Panc1 (cell line): Measurements from ENCODE around the gene TTC9C. TPM values are rescaled to one million over a fixed set of nuclear protein-coding genes. Genes with fewer than 3 reads are reported as not detected.
A peak's percentile ranks its signal among the peaks of the same experiment; 100 is the strongest.
"Not testable (repeated sequence)": the region's sequence is repeated elsewhere in the genome, so short reads cannot be mapped to it uniquely, and the experiment has no call there.

Experiments used
- ATAC-seq: fragments of 200-7000 bp; cut with Tn5 transposase; 2 replicates; pipeline ENCODE4 v1.9.1; 2020; ENCODE audit warnings: mild to moderate bottlenecking, moderate library complexity
- BruUV-seq: library from RNA; stranded (reverse); fragments of 400-500 nt; replicated peaks from 2 replicates; lab custom pipeline; 2021; lab: Mats Ljungman, UMichigan
- CTCF ChIA-PET: fragments of 300-600 bp; sonication (Branson Sonifier 250); formaldehyde crosslinking; loops from one replicate; lab custom pipeline; 2022; ENCODE audit warnings: antibody characterized with exemption; lab: Charles Lee
- POLR2A ChIA-PET: fragments of 300-600 bp; sonication (Branson Sonifier 250); formaldehyde crosslinking; loops from one replicate; lab custom pipeline; 2022; ENCODE audit warnings: antibody characterized with exemption; lab: Charles Lee
- DNase-seq: peaks from one replicate; pipeline ENCODE4 v3.0.0-alpha.2; 2010; ENCODE audit warnings: low read depth, low spot score
- H3K27ac ChIP-seq: 2 replicates; pipeline ENCODE4 v1.5.1; 2011; ENCODE audit warnings: mild to moderate bottlenecking, low read length, inconsistent platforms
- H3K27me3 ChIP-seq: fragments of 200-500 bp; sonication (Bioruptor generic); 2 replicates; pipeline ENCODE4 v1.6.0; 2014; ENCODE audit warnings: low read length, inconsistent platforms; ENCODE audit not compliant: control insufficient read depth, insufficient read depth
- H3K36me3 ChIP-seq: fragments of 200-500 bp; sonication (Bioruptor generic); 2 replicates; pipeline ENCODE4 v1.5.1; 2014; ENCODE audit warnings: inconsistent platforms, mild to moderate bottlenecking, low read length, moderate library complexity; ENCODE audit not compliant: control insufficient read depth, insufficient read depth
- H3K4me1 ChIP-seq: 2 replicates; pipeline ENCODE4 v1.5.1; 2011; ENCODE audit warnings: inconsistent platforms, mild to moderate bottlenecking, low read length, moderate library complexity; ENCODE audit not compliant: control insufficient read depth, insufficient read depth
- H3K4me3 ChIP-seq, 2 experiments: 2 replicates each; pipeline ENCODE4 v1.5.1; 2011 to 2012; ENCODE audit warnings: low read depth in 2 of 2, low read length in 2 of 2, mild to moderate bottlenecking in 2 of 2, inconsistent platforms in 1 of 2, moderate library complexity in 1 of 2
- H3K9me3 ChIP-seq: fragments of 200-500 bp; sonication (Bioruptor generic); 2 replicates; pipeline ENCODE4 v1.5.1; 2014; ENCODE audit warnings: low read depth, mild to moderate bottlenecking, inconsistent platforms, low read length, moderate library complexity; ENCODE audit not compliant: control insufficient read depth, insufficient read depth
- CTCF ChIP-seq: fragments of 450-650 bp; IDR thresholded peaks from 2 replicates; pipeline ENCODE4 v1.5.1; 2017; ENCODE audit warnings: mild to moderate bottlenecking
- POLR2AphosphoS5 ChIP-seq: IDR thresholded peaks from 2 replicates; pipeline ENCODE4 v1.6.1; 2012; ENCODE audit warnings: mild to moderate bottlenecking, low read depth, low read length, moderate library complexity
- SIN3A ChIP-seq: IDR thresholded peaks from 2 replicates; pipeline ENCODE4 v1.6.1; 2012; ENCODE audit warnings: low read depth, mild to moderate bottlenecking, low read length, moderate library complexity, borderline replicate concordance; ENCODE audit not compliant: insufficient read depth
- TCF7L2 ChIP-seq: IDR thresholded peaks from 2 replicates; pipeline ENCODE4 v1.6.1; 2011; ENCODE audit warnings: mild to moderate bottlenecking, low read depth, low read length, inconsistent platforms
- in situ Hi-C: cut with HindIII; loops from 2 replicates; pipeline ENCODE4 v1.10.0; 2016; ENCODE audit warnings: low sequenced_read_pairs, low pct_unique_long_range_greater_than_20kb
- intact Hi-C: fragments of 100-400 bp; cut with micrococcal nuclease; formaldehyde crosslinking; loops from one replicate; pipeline ENCODE4 v1.10.0; 2022; ENCODE audit not compliant: unreplicated experiment
- total RNA-seq: library from RNA; stranded (reverse); gene quantifications from one replicate; pipeline ENCODE4 v1.2.1, GENCODE V29; 2021; ENCODE audit not compliant: unreplicated experiment
- TF ChIP-seq, protein P1 (sequence below), 2 experiments: IDR thresholded peaks; 2 replicates each; pipeline ENCODE4 v1.6.1; 2011 to 2012; ENCODE audit warnings: low read depth in 2 of 2, control low read depth in 1 of 2, low read length in 1 of 2, mild to moderate bottlenecking in 1 of 2, moderate library complexity in 1 of 2; ENCODE audit not compliant: insufficient read depth in 1 of 2

TTC9C gene
- total RNA-seq, 1 experiment from 2014 or later = 39.4 TPM

- Histone ChIP-seq H3K27ac (peak overlapping the region; percentile 99), H3K4me3 (peak overlapping the region; percentile 68 to 100), H3K36me3 (peaks cover 23% of the 10 kb centered on the region), H3K27me3 (no peaks in the 10 kb centered on the region), H3K9me3 (no peaks in the 10 kb centered on the region), H3K4me1 (peaks cover 9% of the 10 kb centered on the region)
- ATAC-seq = peak; percentile 80
- intact Hi-C loops = no loop called here
- POLR2A ChIA-PET = interaction anchor here (0.6 to 2.4 kb wide), 4 partner anchors 16 to 63 kb away, joined by 4 to 7 read pairs (median 6); partner anchors contain the start of genes C11orf98, CSKMT, TAF6L and ZBTB3
- in situ Hi-C loops = no loop called here
- TF ChIP-seq SIN3A (no peak), TCF7L2 (no peak), CTCF (no peak), POLR2AphosphoS5 (no peak)
- TF ChIP-seq, protein P1, sequence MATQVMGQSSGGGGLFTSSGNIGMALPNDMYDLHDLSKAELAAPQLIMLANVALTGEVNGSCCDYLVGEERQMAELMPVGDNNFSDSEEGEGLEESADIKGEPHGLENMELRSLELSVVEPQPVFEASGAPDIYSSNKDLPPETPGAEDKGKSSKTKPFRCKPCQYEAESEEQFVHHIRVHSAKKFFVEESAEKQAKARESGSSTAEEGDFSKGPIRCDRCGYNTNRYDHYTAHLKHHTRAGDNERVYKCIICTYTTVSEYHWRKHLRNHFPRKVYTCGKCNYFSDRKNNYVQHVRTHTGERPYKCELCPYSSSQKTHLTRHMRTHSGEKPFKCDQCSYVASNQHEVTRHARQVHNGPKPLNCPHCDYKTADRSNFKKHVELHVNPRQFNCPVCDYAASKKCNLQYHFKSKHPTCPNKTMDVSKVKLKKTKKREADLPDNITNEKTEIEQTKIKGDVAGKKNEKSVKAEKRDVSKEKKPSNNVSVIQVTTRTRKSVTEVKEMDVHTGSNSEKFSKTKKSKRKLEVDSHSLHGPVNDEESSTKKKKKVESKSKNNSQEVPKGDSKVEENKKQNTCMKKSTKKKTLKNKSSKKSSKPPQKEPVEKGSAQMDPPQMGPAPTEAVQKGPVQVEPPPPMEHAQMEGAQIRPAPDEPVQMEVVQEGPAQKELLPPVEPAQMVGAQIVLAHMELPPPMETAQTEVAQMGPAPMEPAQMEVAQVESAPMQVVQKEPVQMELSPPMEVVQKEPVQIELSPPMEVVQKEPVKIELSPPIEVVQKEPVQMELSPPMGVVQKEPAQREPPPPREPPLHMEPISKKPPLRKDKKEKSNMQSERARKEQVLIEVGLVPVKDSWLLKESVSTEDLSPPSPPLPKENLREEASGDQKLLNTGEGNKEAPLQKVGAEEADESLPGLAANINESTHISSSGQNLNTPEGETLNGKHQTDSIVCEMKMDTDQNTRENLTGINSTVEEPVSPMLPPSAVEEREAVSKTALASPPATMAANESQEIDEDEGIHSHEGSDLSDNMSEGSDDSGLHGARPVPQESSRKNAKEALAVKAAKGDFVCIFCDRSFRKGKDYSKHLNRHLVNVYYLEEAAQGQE (IDR thresholded peaks at IDR 0.05; ENCODE audit: insufficient read depth in 1 of 2, low read depth in 2 of 2, low read length in 1 of 2) = no peak
- CTCF ChIA-PET = interaction anchor here (0.6 to 0.9 kb wide), 3 partner anchors 43 to 140 kb away, joined by 4 to 6 read pairs (median 4); partner anchors contain the start of gene TAF6L
- DNase-seq = peak; percentile 88
- no TSS peak for BruUV-seq
These were observed 465 bp upstream of the TTC9C start for GRCh38 chr11:62727872-62728170.

DNA sequence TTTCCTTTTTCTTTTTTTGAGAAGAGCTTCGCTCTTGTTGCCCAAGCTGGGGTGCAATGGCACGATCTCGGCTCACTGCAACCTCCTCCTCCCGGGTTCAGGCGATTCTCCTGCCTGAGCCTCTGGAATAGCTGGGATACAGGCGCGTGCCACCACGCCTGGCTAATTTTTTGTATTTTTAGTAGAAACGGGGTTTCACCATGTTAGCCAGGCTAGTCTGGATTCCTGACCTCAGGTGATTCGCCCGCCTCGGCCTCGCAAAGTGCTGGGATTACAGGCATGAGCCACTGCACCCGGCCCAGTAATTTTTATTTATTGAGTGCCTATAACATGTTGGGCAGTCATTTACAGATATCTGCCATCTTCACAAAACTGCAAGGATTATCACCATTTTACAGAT, 1.8 kb downstream of the TTC9C start:
- H3K4me3 ChIP-seq = peak overlapping the region; percentile 68 to 100
- H3K27me3 ChIP-seq, DNase-seq, intact Hi-C loops, BruUV-seq, ATAC-seq, in situ Hi-C loops, H3K4me1 ChIP-seq, H3K9me3 ChIP-seq: not testable (repeated sequence)
- peak overlapping the region; percentile 46 for H3K27ac ChIP-seq
- H3K36me3 ChIP-seq = peaks cover 12% of the 10 kb centered on the region
- ChIA-PET CTCF (interaction anchor here (0.7 kb wide), 1 partner anchor 59 kb away, joined by 11 read pairs; no protein-coding TSS in a partner anchor), POLR2A (interaction anchor here (0.6 kb wide), 1 partner anchor 22 kb away, joined by 3 read pairs; no protein-coding TSS in a partner anchor)

GRCh38 chr11:62732830-62733229, 4.5 kb downstream of the TTC9C start:
- ATAC-seq (no peak), DNase-seq (no peak)
- Histone ChIP-seq H3K9me3 (no peaks in the 10 kb centered on the region), H3K27me3 (no peaks in the 10 kb centered on the region), H3K4me1 (no peaks in the 10 kb centered on the region), H3K36me3 (peaks cover 10% of the 10 kb centered on the region), H3K4me3 (no peak overlapping the region), H3K27ac (no peak overlapping the region)
- ChIA-PET POLR2A (no interaction called here), CTCF (no interaction called here)
- no TSS peak for BruUV-seq
- TF ChIP-seq CTCF = no peak
- no peak for TF ChIP-seq TCF7L2
- TF ChIP-seq POLR2AphosphoS5 = no peak
- TF ChIP-seq, protein P1 (IDR thresholded peaks at IDR 0.05; ENCODE audit: insufficient read depth in 1 of 2, low read depth in 2 of 2, low read length in 1 of 2) = no peak
- no peak for TF ChIP-seq SIN3A
- in situ Hi-C loops = no loop called here
- intact Hi-C loops = no loop called here
